Chondrocyte (in vitro differentiated cells): Measurements from ENCODE around the gene NACC2. TPM values are rescaled to one million over a fixed set of nuclear protein-coding genes. Genes with fewer than 3 reads are reported as not detected.
A peak's percentile ranks its signal among the peaks of the same experiment; 100 is the strongest.

Experiments used
- DNase-seq: peaks from one replicate; pipeline ENCODE4 v3.0.0; 2021; ENCODE audit warnings: mixed read lengths, low spot score
- H3K27ac Mint-ChIP-seq: one replicate; pipeline ENCODE4 v1.8.0; 2021; ENCODE audit warnings: mild to moderate bottlenecking, moderate library complexity, mixed read lengths; ENCODE audit not compliant: unreplicated experiment
- H3K27me3 Mint-ChIP-seq: 2 replicates; pipeline ENCODE4 v1.8.0; 2021; ENCODE audit warnings: low read depth, mixed read lengths
- H3K36me3 Mint-ChIP-seq: 2 replicates; pipeline ENCODE4 v1.8.0; 2021; ENCODE audit warnings: low read depth, mixed read lengths
- H3K4me1 Mint-ChIP-seq: 2 replicates; pipeline ENCODE4 v1.8.0; 2021; ENCODE audit warnings: low read depth, mild to moderate bottlenecking, mixed read lengths
- H3K4me3 Mint-ChIP-seq: one replicate; pipeline ENCODE4 v1.8.0; 2021; ENCODE audit warnings: mild to moderate bottlenecking, moderate library complexity, mixed read lengths; ENCODE audit not compliant: unreplicated experiment
- H3K9me3 Mint-ChIP-seq: 2 replicates; pipeline ENCODE4 v1.8.0; 2021; ENCODE audit warnings: low read depth, mixed read lengths
- CTCF ChIP-seq: fragments of 200-600 bp; sonication (generic); IDR thresholded peaks from 2 replicates; pipeline ENCODE4 v1.5.0; 2021; ENCODE audit warnings: antibody characterized with exemption, mild to moderate bottlenecking, moderate library complexity
- total RNA-seq: library from RNA; stranded (reverse); gene quantifications from 3 replicates; pipeline ENCODE4 v1.2.1, GENCODE V29; 2021

NACC2 gene
- total RNA-seq, 1 donor from 2014 or later, result 51.0 TPM

- peaks cover 67% of the 10 kb centered on the region for H3K4me1 Mint-ChIP-seq
- no peak overlapping the region for H3K27ac Mint-ChIP-seq
- H3K27me3 Mint-ChIP-seq, result no peaks in the 10 kb centered on the region
- TF ChIP-seq CTCF, result no peak
- no peaks in the 10 kb centered on the region for H3K36me3 Mint-ChIP-seq
- no peak overlapping the region for H3K4me3 Mint-ChIP-seq
- H3K9me3 Mint-ChIP-seq, result no peaks in the 10 kb centered on the region
- DNase-seq, result no peak
Measured at GRCh38 chr9:136056546-136057235, 38.4 kb downstream of the NACC2 start.

GRCh38 chr9:136055715-136056545 is 39.2 kb downstream of the NACC2 start:
- no peak for TF ChIP-seq CTCF
- no peak overlapping the region for H3K4me3 Mint-ChIP-seq
- peaks cover 67% of the 10 kb centered on the region for H3K4me1 Mint-ChIP-seq
- H3K9me3 Mint-ChIP-seq, result no peaks in the 10 kb centered on the region
- peak; percentile 83 for DNase-seq
- no peaks in the 10 kb centered on the region for H3K27me3 Mint-ChIP-seq
- no peak overlapping the region for H3K27ac Mint-ChIP-seq
- no peaks in the 10 kb centered on the region for H3K36me3 Mint-ChIP-seq

- no peak for TF ChIP-seq CTCF
- Mint-ChIP-seq H3K9me3 (no peaks in the 10 kb centered on the region), H3K4me1 (peaks cover 60% of the 10 kb centered on the region), H3K27ac (peak overlapping the region; percentile 25), H3K36me3 (no peaks in the 10 kb centered on the region), H3K27me3 (no peaks in the 10 kb centered on the region), H3K4me3 (no peak overlapping the region)
- no peak for DNase-seq
Measured at GRCh38 chr9:136054798-136055714, 40.0 kb downstream of the NACC2 start.

GRCh38 chr9:136054146-136054545 is 40.9 kb downstream of the NACC2 start:
- Mint-ChIP-seq H3K36me3 (no peaks in the 10 kb centered on the region), H3K4me3 (no peak overlapping the region), H3K9me3 (no peaks in the 10 kb centered on the region), H3K4me1 (peaks cover 54% of the 10 kb centered on the region), H3K27me3 (no peaks in the 10 kb centered on the region), H3K27ac (no peak overlapping the region)
- DNase-seq, result no peak
- no peak for TF ChIP-seq CTCF

GRCh38 chr9:136053757-136054142 is 41.3 kb downstream of the NACC2 start:
- H3K27ac Mint-ChIP-seq, result peak overlapping the region; percentile 90
- no peaks in the 10 kb centered on the region for H3K36me3 Mint-ChIP-seq
- DNase-seq, result no peak
- H3K27me3 Mint-ChIP-seq, result no peaks in the 10 kb centered on the region
- peaks cover 54% of the 10 kb centered on the region for H3K4me1 Mint-ChIP-seq
- H3K4me3 Mint-ChIP-seq, result no peak overlapping the region
- TF ChIP-seq CTCF, result no peak
- no peaks in the 10 kb centered on the region for H3K9me3 Mint-ChIP-seq
